GM21360 (cell line): Measurements from ENCODE around the gene EPHB2.
"Not testable (repeated sequence)": the region's sequence is repeated elsewhere in the genome, so short reads cannot be mapped to it uniquely, and the experiment has no call there.

Experiments
- ATAC-seq: cut with Tn5 transposase; IDR thresholded peaks from one replicate; pipeline ENCODE4 v1.9.1; 2021; ENCODE audit warnings: mild to moderate bottlenecking, moderate library complexity; ENCODE audit not compliant: unreplicated experiment

Gene EPHB2

DNA sequence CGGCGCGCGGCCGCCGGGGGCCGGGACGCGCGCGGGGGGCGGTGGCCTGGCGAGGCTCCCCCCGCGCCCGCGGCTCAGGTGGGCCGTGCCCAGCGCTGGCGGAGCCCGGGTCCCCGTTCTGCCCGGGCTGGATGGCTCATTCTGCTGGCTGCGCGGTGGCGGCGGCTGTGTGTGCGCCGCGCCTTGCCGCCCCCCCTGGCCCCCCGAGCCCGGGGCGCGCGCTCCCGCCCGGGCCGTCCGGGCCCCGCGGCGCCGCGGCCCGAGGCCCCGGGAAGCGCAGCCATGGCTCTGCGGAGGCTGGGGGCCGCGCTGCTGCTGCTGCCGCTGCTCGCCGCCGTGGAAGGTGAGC is at the start of gene EPHB2:
Gene EPHB2 (plus strand): TSS at position 139 of the 349 bp plus-strand sequence. CDS start 144 bp downstream, at position 283.
- ATAC-seq = no peak

DNA sequence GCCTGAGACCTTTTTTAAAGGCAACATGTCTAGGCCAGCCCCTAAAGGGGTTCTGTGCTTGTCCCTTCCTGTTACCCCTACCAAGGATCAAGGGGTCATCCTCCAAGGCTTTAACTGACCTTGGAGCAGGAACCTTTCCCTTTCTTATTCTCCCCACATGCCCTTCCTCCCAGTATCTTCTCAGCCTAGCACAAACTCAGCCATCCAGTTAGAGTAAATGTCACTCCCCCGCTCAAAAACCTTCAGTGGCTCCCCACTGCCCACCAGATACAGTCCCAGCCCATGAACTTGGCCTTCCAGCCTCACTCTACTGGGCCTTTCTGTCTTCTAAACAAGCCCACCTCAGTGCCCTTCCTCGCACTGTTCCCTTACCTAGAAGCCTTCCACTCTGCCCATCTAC is 48.8 kb upstream of the EPHB2 start:
- ATAC-seq = no peak

DNA sequence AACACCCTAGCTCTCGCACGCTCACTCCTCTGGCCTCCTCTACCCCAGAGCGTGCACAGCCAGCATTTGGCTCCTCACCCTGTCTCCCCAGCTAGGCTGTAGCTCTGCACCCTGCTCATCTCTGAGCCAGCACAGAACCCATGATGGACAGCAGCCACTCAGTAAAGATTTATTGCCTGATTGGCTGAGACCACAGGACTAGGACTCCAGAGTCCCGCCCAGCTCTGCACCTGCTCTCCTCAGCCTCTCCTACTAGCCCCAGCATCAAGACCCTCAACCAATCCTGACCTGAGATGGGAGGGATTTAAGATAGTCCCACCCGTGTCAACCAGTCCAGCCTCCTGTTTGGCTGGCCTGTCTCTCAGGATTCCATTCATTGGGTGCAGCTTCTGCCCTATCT is 48.3 kb upstream of the EPHB2 start:
- no peak for ATAC-seq

DNA sequence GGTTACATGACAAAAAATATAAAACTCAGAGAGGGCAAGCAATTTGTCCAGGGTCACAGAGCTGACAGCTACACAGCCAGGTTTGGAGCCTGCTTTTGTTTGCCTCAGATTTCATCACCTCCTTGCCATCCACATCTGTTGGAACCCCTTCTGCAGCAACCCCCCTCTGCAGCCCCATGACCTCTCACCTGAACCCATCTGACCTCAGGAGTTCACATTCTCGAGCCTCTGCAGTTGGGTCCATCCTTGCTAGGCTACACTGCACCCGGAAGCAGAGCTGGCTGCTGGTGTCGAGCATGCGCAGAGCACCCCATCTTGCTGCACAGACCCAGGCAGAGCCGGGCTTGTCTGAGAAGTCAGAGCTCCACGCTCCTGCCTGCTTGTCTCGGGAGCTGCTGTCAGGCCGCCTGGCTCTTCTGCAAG is 47.6 kb upstream of the EPHB2 start:
- ATAC-seq = no peak

DNA sequence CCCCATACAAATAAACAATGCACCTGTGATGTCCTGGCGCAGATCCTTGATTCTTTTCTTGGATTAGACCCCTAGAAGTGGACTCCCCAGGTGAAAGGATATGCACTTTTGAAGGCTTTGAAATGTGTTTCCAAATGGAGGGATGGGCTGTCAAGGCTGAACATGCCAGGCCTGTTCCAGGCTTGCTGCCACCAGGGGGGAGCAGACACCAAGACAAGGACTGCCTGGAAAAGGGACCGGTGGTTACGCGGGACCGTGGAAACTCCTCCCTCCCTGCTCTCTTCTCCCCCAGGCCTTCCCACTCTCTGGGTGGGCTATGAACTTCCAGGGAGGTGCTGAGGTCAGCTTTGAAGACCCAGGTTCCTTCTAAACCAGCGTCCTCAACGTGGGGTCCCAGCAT is 44.9 kb upstream of the EPHB2 start:
- no peak for ATAC-seq

DNA sequence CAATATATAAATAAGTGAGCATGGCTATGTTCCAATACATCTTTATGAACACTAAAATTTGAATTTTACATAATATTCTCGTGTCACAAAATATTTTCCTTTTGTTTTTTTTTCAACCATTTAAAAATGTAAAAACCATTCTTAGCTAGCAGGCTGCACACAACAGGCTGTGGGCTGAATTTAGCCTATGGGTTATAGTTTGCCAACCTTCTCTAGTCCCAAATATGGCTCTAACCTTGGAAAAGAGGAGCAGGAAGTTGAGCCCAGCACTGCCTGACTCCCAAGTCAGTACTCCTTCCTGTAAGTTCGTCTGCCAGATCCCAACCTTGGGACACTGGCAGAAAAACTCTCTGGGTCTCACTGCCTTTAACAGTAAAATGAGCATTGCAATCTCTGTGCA is 44.2 kb upstream of the EPHB2 start:
- no peak for ATAC-seq

DNA sequence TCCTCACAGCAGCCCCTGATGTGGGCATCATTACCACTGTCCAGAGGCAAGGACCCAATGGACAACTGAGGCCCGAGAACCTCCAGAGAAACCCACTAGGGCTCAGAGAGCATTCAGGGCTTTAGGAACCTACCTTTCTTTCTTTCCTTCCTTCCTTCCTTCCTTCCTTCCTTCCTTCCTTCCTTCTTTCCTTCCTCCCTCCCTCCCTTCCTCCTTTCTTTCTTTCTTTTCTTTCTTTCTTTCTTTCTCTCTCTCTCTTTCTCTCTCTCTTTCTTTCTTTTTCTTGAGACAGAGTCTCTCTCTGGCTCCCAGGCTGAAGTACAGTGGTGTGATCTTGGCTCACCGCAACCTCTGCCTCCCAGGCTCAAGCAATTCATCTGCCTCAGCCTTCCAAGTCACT is 41.8 kb upstream of the EPHB2 start:
- not testable (repeated sequence) for ATAC-seq

DNA sequence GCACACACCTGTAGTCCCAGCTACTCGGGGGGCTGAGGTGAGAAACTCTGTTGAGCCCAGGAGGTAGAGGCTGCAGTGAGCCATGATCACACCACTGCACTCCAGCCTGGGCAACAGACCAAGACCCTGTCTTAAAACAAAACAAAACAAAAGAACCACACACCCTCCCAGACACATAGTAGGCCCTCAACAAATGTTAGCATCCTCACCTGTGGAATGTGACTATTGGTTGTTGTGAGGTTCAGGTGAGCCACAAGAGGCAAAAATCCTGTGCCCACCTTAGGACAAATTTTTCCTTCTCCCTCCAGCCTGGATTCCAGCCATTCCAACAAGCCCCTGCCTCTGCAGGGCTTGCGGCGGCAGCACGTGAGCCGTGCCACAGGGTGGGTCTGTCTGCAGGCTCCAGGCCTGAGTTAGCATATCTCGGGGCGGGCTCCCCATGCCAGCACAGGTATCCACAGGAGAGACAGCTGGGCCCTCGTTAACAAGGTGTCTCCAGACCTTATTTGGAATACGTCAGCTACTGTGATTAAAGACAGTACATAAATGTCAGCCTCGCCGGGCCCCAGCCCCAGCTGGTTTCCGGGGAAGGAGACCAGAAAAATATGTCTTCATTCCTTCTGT is 40.2 kb upstream of the EPHB2 start:
- no peak for ATAC-seq

DNA sequence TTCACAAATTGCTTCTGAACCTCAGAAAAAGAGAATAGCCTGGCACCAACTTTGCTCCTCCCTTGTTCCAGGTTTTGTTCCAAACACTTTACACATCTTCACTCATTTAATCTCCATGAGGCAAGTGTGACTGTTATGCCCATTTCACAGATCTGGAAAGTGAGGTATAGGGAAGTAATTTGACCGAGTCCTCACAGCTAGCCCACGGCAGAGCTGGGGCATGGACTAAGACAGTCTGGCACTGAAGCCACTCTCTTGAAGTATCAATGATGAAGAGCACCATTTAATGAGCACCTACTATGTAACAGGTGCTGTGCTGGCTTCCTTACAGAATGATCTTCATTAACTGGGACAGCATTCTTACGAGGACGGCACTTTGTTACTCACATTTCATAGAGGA is 38.6 kb upstream of the EPHB2 start:
- no peak for ATAC-seq

DNA sequence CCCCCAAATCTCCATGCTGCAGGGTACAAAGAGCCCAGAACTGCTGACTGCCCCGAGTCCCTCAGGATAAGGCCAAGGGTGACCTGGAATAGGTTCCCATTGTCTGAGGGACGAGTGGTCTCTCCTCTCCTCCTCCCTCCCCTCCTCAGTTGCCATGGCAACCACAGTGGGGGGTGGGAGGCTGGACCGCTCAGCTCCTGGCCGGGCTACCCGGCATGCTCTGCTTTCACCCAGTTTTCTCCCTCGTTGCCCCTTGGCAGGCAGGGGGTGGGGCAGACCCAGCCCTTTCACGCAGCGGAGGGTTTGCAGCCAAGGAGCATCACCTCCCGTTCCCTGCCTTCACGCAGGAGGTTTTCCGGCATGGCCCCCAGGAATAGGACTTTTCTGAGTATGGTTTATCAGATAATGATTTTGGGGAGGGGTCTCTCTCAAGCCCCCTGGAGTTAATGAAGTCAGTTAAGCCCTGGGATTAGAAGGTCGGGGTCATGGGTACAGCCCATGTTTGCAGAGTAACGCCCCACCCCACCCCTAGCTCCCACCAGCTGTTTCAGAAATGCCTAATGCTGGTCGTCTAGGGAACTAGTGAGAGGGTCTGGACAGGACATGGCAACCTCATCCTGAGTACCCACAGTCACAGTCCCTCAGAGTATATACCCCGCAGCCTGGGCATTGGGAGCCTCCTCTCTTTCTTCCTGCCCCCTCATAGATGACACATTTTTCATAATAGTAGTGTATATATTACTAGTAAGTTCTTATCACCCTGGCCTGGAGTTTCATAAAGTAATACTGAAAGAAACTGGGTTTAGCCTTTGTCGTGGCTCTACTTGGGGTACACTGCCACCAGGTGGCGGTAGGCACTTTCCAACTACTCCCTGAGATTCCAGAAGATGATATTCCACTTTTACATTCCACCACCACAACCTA is 36.9 kb upstream of the EPHB2 start:
- ATAC-seq = no peak

DNA sequence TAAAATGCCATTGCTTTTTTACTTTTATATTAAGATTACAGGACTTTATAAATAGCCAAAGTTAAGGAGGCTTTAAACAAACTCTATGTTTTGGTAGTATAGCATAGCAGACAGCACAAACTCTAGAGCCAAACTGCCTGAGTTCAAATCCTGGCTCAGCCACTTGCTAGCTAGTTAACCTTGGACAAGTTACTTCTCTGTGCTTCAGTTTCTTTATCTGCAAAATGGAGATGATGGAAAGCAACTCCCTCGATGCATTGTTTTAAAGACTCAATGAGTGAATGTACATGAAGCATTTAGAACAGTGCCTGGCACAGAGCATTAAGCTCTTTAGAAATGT is 36.3 kb upstream of the EPHB2 start:
- no peak for ATAC-seq

DNA sequence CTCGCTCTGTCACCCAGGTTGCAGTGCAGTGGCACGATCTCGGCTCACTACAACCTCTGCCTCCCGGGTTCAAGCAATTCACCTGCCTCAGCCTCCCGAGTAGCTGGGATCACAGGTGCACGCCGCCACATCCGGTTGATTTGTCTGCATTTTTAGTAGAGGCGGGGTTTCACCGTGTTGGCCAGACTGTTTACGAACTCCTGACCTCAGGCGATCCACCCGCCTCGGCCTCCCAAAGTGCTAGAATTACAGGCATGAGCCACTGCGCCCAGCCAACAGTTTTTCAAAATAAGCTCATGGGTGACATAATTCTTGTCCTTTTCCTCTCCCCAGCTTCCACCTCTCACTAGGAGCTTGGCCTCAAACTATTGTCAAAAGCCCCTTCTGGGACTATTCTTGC is 34.5 kb upstream of the EPHB2 start:
- not testable (repeated sequence) for ATAC-seq

DNA sequence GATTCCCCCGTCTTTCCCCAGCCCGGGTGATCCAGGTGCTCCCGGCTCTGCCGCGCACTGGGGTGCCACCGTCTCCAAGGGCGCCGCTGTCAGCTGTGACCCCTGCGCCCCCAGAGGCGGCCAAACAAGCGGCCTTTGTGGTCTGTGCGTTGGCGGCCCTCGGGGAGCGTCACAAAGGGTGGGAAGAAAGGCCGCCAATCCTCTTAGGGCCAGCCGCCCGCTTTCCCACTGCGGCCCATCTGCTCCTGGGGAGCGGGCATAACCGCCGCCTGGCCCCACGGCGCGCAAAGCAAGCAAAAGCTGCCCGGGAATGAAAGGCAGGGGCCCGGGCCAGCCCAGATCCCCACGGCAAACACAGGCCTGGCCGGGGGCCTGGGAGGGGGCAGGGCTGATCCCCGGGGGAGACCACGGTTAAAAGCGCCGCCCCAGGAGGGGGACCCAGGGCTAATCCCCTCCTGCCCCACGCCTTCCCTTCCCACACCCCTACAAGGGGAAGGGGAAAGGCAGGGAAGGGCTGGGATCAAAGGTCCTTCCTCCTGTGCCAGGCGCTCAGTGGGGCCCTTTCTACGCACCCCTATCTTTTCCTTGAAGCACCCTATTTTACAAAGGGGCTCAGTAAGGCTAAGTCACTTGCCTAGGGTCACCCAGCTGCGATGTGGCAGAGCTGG is 33.6 kb upstream of the EPHB2 start:
- ATAC-seq = no peak

DNA sequence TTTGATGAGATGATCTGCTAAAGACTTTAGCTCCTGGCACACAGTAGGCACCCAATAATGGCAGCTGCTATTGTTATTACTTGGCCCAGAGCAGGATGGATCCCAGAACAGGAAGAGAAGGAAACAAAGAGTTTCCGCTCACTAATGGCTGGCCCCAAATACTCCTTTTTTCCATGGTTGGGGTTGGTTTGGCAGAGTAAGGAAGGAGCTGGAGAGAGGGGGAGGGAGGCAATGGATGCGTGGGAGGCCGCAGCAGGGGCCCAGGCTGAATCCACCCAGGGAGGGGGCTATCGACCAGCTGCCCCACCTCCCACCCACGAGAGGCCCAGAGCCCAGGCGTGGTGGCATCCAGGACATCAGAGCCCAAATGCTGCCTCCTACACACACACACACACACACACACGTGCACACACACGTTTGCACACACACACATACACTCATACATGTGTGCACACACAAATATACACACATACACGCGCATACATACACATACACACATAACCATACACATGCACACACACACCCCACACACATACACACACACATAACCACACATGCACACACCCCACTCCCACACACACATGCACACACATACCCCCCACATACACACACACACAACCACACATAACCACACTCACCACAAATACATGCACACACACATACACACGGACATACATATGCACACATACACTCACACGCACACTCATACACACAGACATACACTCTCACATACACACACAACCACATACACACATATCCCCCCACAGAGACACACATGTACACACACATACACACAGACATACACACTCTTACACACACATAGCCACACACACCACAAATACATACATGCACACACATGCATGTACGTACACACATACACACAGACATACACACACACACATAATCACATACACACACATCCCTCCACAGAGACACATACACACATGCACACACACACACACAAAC is 32.4 kb upstream of the EPHB2 start:
- ATAC-seq = no peak

DNA sequence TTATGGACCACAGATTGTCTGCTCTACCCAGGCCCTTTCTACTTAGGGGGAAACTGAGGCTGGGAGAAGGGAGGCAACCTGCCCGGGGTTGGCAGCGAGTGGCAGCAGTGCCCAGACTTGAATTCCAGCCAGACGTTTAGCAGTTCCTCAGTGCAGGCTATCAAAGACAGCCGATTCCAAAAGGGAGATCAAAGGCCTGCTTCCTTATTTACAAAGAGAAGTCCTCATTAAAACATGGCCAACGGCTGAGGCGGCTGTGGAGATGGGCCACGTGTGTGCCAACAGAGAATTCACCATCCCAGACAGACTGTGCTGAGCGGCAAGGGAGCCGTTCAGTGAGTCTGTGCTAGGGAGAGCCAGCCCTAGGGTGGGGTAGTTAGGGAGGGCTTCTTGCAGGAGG is 29.9 kb upstream of the EPHB2 start:
- ATAC-seq = no peak

DNA sequence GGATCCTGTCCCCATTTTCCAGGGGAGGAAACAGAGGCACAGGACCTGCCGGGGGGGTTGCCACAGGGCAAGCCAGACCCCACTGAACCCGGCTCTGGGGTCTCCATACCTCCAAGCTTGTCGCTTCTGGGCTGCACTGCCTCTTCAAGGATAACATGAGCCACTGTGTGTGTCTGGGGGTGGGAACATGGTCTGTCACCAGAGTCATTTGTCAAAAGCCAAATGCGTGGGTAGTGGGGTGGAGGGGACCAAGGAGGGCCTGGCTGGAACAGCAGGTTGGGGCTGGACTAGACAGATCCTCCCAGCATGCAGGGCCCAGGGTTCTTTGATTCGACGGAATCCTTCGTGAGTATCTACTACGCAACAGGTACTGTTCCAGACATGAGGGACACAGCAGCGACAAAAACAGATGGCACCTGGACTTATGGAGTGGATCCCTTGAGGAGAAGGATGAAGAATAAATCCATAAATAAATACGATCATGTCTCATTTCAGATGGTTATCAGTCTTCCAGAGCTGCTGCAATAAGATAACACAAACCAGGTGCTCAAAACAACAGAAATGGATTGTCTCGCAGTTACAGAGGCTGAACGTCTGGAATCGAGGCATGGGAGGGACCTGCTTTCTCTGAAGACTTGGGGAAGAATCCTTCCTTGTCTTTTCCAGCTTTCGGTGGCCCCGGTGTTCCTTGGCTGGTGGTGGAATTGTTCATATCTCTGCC is 28.9 kb upstream of the EPHB2 start:
- ATAC-seq = no peak

DNA sequence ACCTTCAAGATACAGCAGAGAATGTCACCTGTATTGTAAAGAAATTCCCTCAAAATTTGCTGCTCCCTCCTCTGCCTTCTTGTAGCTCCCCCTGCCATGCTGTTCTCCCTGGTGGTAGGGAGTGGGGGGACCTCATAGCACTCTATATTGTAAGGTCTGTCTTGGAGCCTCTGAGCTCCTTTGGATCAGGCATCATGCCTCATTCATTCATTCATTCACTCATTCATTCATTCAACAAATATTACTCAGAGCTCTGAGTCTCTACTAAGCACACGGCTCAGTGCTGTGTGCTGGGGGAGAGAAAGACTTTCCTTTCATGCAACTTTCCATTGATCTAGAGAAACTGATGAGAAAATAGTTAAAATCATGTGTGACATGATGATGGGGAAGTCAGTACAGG is 27.1 kb upstream of the EPHB2 start:
- ATAC-seq = no peak

DNA sequence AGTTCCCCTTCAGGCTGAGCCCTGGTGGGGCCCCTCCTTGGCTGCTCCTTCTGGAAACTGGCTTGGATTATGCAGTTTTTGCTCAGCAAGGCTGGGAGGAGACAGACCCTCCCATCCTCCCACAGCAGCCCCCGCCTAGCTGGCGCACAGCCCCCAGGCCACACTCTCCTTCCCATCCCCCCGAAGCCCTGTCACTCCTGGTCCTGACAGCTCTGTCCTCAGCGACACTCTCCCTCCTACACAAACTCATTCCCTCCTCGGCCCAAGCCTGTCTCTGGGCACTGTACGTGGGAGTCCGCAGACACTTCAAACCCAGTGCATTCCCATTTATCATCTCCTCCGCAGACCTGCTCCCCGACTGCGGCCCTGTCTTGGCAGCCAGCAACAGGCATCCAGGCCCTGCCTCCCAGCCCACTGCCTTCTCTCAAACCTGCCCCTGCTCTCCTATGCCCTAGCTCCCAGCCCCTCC is 25.0 kb upstream of the EPHB2 start:
- no peak for ATAC-seq

DNA sequence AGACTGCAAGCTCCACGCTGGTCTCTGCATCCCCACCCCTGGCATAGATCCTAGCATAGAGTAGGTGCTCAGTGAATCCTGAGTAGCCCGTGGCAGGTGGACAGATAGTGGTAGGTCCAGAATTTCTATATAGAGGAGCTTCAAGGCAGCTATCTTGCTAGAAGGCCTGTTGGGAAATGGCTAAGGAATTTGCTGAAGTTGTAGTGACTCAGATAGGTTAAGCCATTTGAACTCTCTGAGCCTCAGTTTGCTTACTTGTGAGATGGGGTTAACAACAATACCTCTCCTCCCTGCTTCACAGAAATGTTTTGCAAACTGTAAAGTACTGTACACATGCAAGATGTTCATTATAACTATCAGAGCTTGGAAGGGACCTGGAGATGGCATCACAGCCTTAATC is 23.4 kb upstream of the EPHB2 start:
- ATAC-seq = no peak

DNA sequence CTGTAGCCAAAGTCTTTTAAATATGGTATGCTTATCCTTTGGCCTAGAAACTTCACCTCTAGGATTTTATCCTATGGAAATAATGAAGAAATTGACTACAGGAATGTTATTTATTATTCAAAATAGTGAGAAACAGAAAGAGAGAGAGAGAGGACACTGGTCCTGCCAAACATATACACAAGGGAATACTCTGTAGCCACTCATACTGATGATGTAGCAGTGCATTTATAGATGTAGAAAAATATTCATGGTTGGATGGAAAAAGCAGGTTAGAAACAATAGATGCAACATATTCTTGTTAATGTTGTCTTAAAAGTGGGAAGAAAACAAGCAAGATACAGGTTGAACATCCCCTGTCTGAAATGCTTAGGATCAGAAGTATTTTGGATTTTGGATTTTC is 22.2 kb upstream of the EPHB2 start:
- ATAC-seq = no peak
